A549 treated with GW870086 at 1 μM for 4 hours (cell line): ENCODE data around the gene ARID3B. TPM values are rescaled to one million over a fixed set of nuclear protein-coding genes. Genes with fewer than 3 reads are reported as not detected.

Experiments
- total RNA-seq: library from RNA; stranded (reverse); fragments of 200-300 nt; extraction: Qiagen RNA extraction; gene quantifications from 5 replicates; pipeline ENCODE4 v1.2.3, GENCODE V29; 2022; ENCODE audit warnings: low read depth

The ARID3B gene, protein sequence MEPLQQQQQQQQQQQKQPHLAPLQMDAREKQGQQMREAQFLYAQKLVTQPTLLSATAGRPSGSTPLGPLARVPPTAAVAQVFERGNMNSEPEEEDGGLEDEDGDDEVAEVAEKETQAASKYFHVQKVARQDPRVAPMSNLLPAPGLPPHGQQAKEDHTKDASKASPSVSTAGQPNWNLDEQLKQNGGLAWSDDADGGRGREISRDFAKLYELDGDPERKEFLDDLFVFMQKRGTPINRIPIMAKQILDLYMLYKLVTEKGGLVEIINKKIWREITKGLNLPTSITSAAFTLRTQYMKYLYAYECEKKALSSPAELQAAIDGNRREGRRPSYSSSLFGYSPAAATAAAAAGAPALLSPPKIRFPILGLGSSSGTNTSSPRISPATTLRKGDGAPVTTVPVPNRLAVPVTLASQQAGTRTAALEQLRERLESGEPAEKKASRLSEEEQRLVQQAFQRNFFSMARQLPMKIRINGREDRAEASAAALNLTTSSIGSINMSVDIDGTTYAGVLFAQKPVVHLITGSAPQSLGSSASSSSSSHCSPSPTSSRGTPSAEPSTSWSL
- total RNA-seq = 2.0 to 3.7 TPM (median 3.0 TPM) in 5 replicates

DNA sequence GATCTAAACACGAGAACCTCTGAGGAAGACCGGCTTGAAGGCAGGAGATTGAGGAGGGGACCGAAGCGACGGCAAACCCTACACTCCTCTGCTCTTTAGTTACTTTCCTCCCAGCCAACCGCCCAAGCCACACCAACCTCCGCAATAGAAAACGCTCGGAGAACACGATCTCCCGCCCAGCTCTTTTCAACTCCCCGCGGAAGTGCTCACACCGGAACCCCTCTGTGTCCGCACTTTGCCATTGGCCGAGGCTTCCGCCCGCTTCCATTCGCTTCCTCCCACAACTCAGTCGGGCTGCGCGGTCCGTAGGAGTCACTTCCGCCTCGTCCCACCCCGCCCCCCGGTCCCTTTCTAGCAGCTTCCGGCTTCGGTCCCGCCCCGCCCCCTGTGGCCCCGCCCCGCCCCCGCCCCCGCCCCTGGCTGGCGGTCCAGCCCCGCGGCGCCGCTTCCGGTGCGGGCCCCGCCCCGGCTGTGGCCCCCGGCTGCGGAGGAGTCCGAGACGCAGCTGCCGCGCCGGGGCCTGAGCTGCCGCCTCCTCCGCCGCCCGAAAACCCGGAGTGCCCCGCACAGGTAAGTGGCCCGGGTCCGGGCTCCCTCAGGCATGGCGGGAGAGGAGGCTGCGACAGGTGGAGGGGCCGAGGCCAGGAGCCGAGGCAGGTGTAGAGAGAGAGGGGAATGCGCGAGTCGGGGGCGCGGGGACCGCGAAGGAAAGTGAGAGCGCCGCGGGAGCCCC lies at the start of gene ARID3B:
TSS of gene ARID3B (plus strand) at position 460 of the 733 bp plus-strand sequence. CDS start 2,717 bp downstream, outside the sequence.

DNA sequence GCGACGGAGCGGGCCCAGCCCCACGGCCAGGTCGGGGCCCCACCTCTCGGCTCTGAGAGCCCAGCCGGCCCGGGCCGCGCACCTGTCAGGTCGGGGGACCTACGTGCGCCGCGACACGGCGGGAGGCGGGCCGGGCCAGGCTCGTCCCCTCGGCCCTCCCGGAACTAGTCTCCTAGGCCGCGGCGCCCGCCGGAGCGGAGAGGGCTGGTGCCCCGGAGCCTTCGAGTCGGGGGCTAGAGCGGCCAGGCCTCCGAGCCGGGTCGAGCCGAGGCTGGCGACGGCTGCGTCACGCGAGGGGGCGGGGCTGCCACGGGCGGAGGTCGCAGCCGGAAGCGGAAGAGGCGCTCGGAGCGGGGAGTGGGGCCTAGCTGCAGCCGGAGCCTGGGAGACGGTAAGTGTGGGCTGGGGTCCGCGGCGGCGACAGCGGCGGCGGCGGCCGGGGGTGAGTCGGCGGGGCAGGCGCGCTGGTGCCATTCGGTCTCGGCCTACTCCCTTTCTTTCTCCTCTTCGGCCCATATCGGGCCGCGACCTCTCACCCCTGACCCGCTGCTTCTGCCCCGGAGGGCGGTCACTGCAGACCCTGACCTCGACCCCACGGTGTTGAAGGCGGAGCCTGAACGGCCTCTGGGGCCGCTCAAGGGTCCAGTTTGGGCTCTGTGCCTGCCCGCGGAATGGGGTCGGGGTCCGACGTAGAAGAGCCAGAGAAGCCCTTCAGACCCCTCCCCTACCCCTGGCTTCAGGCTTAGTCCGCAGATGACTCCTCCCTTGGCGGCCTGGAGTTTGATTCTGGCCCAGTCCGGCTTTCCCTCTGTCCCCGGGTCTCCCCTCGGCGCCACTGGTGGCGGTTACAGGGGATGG lies 74.7 kb downstream of the ARID3B start, which contains the start of gene CLK3:
TSS of gene CLK3 (plus strand) at position 329 of the 858 bp plus-strand sequence. CDS start 3,361 bp downstream, outside the sequence.

Other genes with a start within 250 kb of the ARID3B start
- gene CYP11A1, start 173.6 kb upstream of the ARID3B start, total RNA-seq = not detected in 5 replicates
- gene SEMA7A, start 107.3 kb upstream of the ARID3B start, total RNA-seq = 1.2 to 1.6 TPM (median 1.4 TPM) in 5 replicates
- 36.7 to 42.8 TPM (median 39.6 TPM) in 5 replicates for gene UBL7, start 80.1 kb upstream of the ARID3B start, total RNA-seq
- gene CLK3, start 74.6 kb downstream of the ARID3B start, total RNA-seq = 31.7 to 36.2 TPM (median 33.4 TPM) in 5 replicates
- gene EDC3, start 154.8 kb downstream of the ARID3B start, total RNA-seq = 17.1 to 23.2 TPM (median 19.0 TPM) in 5 replicates
- 1.1 to 2.3 TPM (median 1.7 TPM) in 5 replicates for gene CYP1A1, start 184.3 kb downstream of the ARID3B start, total RNA-seq
- 0.05 TPM in 1 of 5 replicates, not detected in the others for gene CYP1A2, start 207.6 kb downstream of the ARID3B start, total RNA-seq
- gene CSK, start 240.9 kb downstream of the ARID3B start, total RNA-seq = 55.9 to 67.4 TPM (median 62.0 TPM) in 5 replicates